ENCODE measurements around the gene APOBEC3H. TPM values are rescaled to one million over a fixed set of nuclear protein-coding genes. Genes with fewer than 3 reads are reported as not detected.

Gene APOBEC3H
- total RNA-seq, 4 donors from 2014 or later: 0.39 TPM; not detected in 3

DNA sequence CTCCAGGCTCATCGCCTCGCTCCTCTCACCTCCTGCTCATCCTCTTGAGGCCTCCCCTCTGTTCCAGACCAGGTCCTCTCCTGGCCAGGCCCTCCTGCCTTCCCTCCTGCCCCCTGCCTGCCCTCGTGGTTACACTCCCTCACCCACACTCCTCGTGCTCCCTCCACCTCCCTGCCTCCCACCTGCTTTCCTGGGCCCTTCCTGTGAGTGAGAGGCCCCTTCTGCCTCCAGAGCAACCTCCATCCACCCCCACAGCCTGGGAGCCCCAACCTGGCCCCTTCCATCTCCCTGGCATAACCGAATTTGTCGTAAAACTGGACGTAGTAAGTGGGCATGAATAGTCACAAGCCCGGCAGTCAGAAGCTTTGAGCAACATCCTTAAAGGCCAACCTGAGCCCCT lies 15.4 kb upstream of the APOBEC3H start:
- no peaks in the 10 kb centered on the region for H3K27me3 ChIP-seq
- 73% methylated on average over 8 of the region's 8 CpGs for WGBS
- intact Hi-C loops (cut with DNase I): no loop called here
- no peak overlapping the region for H3K27ac ChIP-seq (replicated peaks in 1 of 4)
- peaks cover 0 to 28% (median 10%) of the 10 kb centered on the region in 4 donors for H3K36me3 ChIP-seq
- no peaks in the 10 kb centered on the region for H3K9me3 ChIP-seq
- DNase-seq (ENCODE audit: extremely low spot score): no peak
- H3K4me3 ChIP-seq: no peak overlapping the region
- peaks cover 0 to 15% (median 12%) of the 10 kb centered on the region in 4 donors for H3K4me1 ChIP-seq
- TF ChIP-seq, protein P1, sequence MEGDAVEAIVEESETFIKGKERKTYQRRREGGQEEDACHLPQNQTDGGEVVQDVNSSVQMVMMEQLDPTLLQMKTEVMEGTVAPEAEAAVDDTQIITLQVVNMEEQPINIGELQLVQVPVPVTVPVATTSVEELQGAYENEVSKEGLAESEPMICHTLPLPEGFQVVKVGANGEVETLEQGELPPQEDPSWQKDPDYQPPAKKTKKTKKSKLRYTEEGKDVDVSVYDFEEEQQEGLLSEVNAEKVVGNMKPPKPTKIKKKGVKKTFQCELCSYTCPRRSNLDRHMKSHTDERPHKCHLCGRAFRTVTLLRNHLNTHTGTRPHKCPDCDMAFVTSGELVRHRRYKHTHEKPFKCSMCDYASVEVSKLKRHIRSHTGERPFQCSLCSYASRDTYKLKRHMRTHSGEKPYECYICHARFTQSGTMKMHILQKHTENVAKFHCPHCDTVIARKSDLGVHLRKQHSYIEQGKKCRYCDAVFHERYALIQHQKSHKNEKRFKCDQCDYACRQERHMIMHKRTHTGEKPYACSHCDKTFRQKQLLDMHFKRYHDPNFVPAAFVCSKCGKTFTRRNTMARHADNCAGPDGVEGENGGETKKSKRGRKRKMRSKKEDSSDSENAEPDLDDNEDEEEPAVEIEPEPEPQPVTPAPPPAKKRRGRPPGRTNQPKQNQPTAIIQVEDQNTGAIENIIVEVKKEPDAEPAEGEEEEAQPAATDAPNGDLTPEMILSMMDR (IDR thresholded peaks at IDR 0.05): no peak
- TF ChIP-seq POLR2A (IDR thresholded peaks at IDR 0.05; ENCODE audit: low read depth) (no peak), POLR2AphosphoS5 (IDR thresholded peaks at IDR 0.05) (no peak), EP300 (IDR thresholded peaks at IDR 0.05) (no peak)

DNA sequence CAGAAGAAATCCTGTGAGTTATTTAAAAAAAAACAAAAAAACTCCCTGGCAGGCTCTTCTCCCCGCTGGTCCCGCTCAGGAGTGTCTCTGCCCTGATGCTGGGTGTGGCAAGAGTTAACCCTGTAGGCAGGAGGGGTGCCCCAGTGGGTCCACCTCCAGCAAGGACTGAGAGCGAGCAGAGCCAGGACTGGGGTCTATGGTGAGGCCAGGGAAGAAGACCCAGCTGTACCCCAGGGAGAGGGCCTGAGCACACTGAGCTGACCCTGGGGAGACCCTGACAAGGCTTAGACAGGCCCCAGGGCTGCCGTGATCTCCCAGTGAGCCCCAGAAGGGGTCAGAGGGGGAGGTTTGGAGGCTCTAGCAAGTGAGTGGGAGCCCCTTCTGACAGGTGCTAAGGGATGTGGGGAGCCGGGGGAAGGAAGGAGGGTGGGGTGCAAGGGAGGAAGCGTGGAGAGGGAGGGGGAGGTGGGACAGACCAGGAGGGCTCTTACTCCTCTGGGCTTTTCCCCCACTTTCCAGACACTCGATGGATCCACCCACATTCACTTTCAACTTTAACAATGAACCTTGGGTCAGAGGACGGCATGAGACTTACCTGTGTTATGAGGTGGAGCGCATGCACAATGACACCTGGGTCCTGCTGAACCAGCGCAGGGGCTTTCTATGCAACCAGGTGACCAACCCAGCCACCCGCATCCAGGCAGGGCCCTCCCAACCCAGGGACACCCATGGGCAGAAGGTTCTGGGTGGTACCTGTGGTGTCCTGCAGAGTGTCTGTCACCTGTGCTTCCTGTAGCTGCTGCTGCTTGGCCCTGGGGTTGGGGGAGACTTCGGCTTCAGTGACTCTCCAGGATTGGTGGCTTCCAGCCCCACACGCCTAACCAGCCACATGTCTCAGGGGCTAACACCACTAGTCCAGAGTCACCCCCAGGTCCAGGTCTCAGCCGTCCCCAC lies 13.6 kb upstream of the APOBEC3H start:
- no peak for DNase-seq (ENCODE audit: extremely low spot score)
- Histone ChIP-seq H3K36me3 (peaks cover 0 to 28% (median 10%) of the 10 kb centered on the region in 4 donors), H3K4me1 (peaks cover 5 to 12% (median 10%) of the 10 kb centered on the region in 4 donors), H3K9me3 (no peaks in the 10 kb centered on the region), H3K27ac (replicated peaks in 1 of 4) (no peak overlapping the region), H3K27me3 (no peaks in the 10 kb centered on the region), H3K4me3 (no peak overlapping the region)
- no peak for TF ChIP-seq POLR2A (IDR thresholded peaks at IDR 0.05; ENCODE audit: low read depth)
- intact Hi-C loops (cut with DNase I): no loop called here
- WGBS: 78% methylated on average over 9 of the region's 14 CpGs

DNA sequence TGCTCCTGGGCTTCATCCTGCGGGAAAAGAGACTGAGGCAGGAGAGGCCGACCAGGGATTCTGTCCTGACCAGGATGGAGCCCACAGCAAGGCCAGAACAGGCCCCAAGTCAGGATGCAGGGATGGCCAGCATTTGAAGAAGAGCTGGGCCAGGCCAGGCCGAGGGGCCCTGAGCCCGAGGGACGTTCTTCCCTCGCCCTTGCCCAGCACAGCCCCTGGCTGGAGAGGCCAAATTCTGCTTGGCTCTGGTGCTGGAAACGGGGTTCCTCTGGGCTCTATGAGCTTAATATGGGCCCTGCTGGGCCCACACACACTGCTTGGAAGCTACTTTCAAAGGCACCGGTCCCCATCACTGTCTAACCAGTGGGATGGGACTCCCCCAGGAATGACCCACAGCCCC lies 12.4 kb upstream of the APOBEC3H start:
- Histone ChIP-seq H3K9me3 (no peaks in the 10 kb centered on the region), H3K27ac (replicated peaks in 1 of 4) (no peak overlapping the region), H3K27me3 (no peaks in the 10 kb centered on the region), H3K36me3 (peaks cover 0 to 28% (median 10%) of the 10 kb centered on the region in 4 donors), H3K4me3 (no peak overlapping the region), H3K4me1 (peaks cover 5 to 12% (median 10%) of the 10 kb centered on the region in 4 donors)
- intact Hi-C loops (cut with DNase I): no loop called here
- TF ChIP-seq POLR2AphosphoS5 (IDR thresholded peaks at IDR 0.05) (no peak), POLR2A (IDR thresholded peaks at IDR 0.05; ENCODE audit: low read depth) (no peak), EP300 (IDR thresholded peaks at IDR 0.05) (no peak)
- TF ChIP-seq, protein P1 (IDR thresholded peaks at IDR 0.05): no peak
- WGBS: 94% methylated on average over 7 of the region's 8 CpGs
- no peak for DNase-seq (ENCODE audit: extremely low spot score)

DNA sequence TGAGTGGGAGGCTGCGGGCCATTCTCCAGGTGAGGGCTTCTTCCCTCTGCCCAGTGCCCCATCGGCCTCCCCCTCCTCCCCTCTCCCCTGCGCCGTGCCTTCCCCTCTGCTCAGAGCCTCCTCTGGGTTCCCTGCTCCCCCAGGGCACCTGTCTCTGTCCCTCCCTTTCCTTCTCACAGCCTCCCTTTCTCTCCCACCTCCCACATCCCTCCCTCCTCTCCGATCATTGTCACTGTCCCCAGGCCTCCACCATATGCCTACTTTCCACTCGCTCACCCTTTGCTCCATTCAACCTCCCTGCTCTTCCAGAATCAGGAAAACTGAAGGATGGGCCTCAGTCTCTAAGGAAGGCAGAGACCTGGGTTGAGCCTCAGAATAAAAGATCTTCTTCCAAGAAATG lies 9.9 kb upstream of the APOBEC3H start:
- no peak for DNase-seq (ENCODE audit: extremely low spot score)
- Histone ChIP-seq H3K36me3 (peaks cover 0 to 8% (median under 1%) of the 10 kb centered on the region in 4 donors), H3K9me3 (no peaks in the 10 kb centered on the region), H3K4me1 (peaks cover 5 to 12% (median 10%) of the 10 kb centered on the region in 4 donors), H3K27ac (replicated peaks in 1 of 4) (no peak overlapping the region), H3K4me3 (no peak overlapping the region), H3K27me3 (no peaks in the 10 kb centered on the region)
- intact Hi-C loops (cut with DNase I): no loop called here
- WGBS: 93% methylated on average over 6 of the region's 6 CpGs
- no peak for TF ChIP-seq POLR2A (IDR thresholded peaks at IDR 0.05; ENCODE audit: low read depth)
- TF ChIP-seq, protein P1 (IDR thresholded peaks at IDR 0.05): no peak
- TF ChIP-seq POLR2AphosphoS5 (IDR thresholded peaks at IDR 0.05): no peak
- no peak for TF ChIP-seq EP300 (IDR thresholded peaks at IDR 0.05)

DNA sequence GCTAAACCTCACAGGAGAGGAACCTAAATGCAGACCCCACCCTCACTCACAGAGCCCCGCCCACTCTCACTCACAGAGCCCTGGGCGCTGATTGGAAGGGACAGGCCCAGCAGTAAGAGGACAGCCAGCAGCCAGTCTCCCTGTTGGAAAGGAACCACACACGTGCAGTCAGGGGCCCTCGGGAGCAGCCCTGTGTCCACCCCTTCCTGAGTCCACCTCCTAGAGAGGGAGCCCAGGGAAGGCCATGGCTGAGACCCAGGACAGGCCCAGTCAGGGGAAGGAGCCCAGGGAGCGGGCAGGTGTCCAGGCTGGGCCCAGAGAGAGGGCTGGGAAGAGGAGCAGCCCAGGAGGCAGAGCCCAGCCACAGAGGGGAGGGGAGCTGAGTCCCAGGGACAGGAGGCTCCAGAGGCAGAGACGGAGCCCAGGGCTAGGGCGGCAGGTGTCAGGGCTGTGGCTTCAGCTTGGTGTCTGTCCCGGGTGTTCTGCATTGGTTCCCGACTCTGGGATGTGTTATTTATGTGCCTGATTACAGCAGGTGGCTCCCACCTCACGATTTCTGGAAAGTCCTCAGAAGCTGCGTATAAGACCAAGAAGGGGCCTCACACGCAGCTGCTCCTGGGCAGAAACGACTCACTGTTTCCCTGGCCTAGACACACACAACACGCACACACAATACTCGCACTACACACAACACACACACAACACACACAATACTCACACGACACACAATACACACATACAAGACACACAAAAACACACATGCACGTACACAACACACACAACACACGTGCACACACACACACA lies 9.0 kb upstream of the APOBEC3H start:
- Histone ChIP-seq H3K4me3 (no peak overlapping the region), H3K4me1 (peaks cover 5 to 12% (median 10%) of the 10 kb centered on the region in 4 donors), H3K27me3 (no peaks in the 10 kb centered on the region), H3K9me3 (no peaks in the 10 kb centered on the region), H3K36me3 (no peaks in the 10 kb centered on the region), H3K27ac (replicated peaks in 1 of 4) (peak overlapping the region in 1 of 4 donors; percentile 14)
- intact Hi-C loops (cut with DNase I): no loop called here
- no peak for DNase-seq (ENCODE audit: extremely low spot score)
- WGBS: 55% methylated on average over 17 of the region's 18 CpGs
- TF ChIP-seq POLR2AphosphoS5 (IDR thresholded peaks at IDR 0.05): no peak
- TF ChIP-seq, protein P1 (IDR thresholded peaks at IDR 0.05): no peak
- no peak for TF ChIP-seq EP300 (IDR thresholded peaks at IDR 0.05)
- TF ChIP-seq POLR2A (IDR thresholded peaks at IDR 0.05; ENCODE audit: low read depth): no peak

Measured in esophagus muscularis mucosa (tissue), 4 donors.